ENCODE measurements around the gene CFAP46. TPM values are rescaled to one million over a fixed set of nuclear protein-coding genes. Genes with fewer than 3 reads are reported as not detected.

The CFAP46 gene
- total RNA-seq, 1 donor from 2014 or later = 1.3 TPM

DNA sequence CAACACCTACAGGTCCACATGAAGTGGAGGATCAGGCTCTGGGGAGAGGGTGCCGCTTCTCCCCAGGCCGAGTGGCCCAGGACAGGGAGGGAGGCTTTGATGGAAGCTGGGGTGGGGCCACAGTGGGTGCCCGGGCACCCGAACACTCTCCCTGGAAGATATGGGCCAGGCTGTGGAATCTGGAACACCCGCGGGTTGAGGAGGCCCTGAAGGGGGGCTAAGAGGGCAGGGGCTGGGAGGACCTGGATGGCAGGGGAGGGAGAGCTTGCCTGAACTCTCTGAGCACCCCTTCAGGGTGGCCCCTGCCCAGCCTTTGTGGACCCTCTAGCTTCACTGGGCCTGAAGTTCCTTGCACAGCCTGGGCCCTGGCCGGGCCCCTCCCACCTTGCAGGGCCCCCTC, 151.9 kb downstream of the CFAP46 start:
- Mint-ChIP-seq H3K4me3 (ENCODE audit: unreplicated experiment) (no peak overlapping the region), H3K9me3 (ENCODE audit: unreplicated experiment) (no peaks in the 10 kb centered on the region), H3K36me3 (ENCODE audit: low read depth, unreplicated experiment) (no peaks in the 10 kb centered on the region), H3K27ac (ENCODE audit: unreplicated experiment) (no peak overlapping the region), H3K27me3 (ENCODE audit: low read depth, unreplicated experiment) (peaks cover 18% of the 10 kb centered on the region), H3K4me1 (ENCODE audit: low read depth, unreplicated experiment) (no peaks in the 10 kb centered on the region)
- H2AFZ ChIP-seq (ENCODE audit: low read depth, low read length) = no peak overlapping the region
- no peak overlapping the region for H3K27ac ChIP-seq (ENCODE audit: low read depth, low read length)
- H3K79me2 ChIP-seq (ENCODE audit: insufficient read depth, low read length) = no peaks in the 10 kb centered on the region
- peaks cover 3% of the 10 kb centered on the region for H4K20me1 ChIP-seq (ENCODE audit: insufficient read depth, low read length)
- DNase-seq (ENCODE audit: low read depth) (no peak), FAIRE-seq (no peak)
- no peak overlapping the region for H3K4me2 ChIP-seq (ENCODE audit: low read length)
- no peak overlapping the region for H3K9ac ChIP-seq (ENCODE audit: low read length)
- H3K27me3 ChIP-seq (ENCODE audit: insufficient read depth, low read length) = peaks cover 22% of the 10 kb centered on the region
- H3K36me3 ChIP-seq (ENCODE audit: insufficient read depth, low read length) = no peaks in the 10 kb centered on the region
- peaks cover 3% of the 10 kb centered on the region for H3K4me1 ChIP-seq (ENCODE audit: insufficient read depth, low read length)
- TF ChIP-seq EZH2 (IDR thresholded peaks at IDR 0.05; ENCODE audit: insufficient read depth, low read length) = no peak
- TF ChIP-seq, protein P1, sequence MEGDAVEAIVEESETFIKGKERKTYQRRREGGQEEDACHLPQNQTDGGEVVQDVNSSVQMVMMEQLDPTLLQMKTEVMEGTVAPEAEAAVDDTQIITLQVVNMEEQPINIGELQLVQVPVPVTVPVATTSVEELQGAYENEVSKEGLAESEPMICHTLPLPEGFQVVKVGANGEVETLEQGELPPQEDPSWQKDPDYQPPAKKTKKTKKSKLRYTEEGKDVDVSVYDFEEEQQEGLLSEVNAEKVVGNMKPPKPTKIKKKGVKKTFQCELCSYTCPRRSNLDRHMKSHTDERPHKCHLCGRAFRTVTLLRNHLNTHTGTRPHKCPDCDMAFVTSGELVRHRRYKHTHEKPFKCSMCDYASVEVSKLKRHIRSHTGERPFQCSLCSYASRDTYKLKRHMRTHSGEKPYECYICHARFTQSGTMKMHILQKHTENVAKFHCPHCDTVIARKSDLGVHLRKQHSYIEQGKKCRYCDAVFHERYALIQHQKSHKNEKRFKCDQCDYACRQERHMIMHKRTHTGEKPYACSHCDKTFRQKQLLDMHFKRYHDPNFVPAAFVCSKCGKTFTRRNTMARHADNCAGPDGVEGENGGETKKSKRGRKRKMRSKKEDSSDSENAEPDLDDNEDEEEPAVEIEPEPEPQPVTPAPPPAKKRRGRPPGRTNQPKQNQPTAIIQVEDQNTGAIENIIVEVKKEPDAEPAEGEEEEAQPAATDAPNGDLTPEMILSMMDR (IDR thresholded peaks at IDR 0.05; ENCODE audit: insufficient read depth, low read depth, low read length) = no peak
- no peak overlapping the region for H3K4me3 ChIP-seq (ENCODE audit: insufficient read depth, low read depth, low read length)
- no peaks in the 10 kb centered on the region for H3K9me3 ChIP-seq (ENCODE audit: insufficient read depth, low read depth, low read length)

DNA sequence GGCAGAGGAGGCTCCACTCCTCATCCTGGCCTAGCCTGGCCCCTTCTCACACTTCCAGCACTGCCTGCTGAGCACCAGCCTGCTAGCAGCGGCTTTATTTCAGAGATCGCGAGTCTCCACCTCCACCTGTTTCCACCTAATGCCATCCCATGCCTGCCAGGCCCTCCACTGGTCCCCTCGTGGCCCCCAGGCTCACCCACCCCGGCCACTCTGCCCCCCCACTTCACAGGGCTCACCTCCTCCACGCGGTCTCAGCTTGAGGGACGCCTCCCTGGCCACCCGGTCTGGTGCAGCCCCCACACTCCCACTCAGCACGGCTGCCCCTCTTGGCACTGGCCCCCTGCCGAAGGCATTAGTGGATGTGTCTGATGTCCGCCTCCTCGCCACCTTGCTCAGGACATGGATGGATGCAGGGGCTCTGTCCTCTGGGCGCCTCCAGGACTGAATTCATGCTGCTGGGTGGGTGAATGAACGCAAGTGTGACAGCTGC, 152.7 kb downstream of the CFAP46 start:
- H3K36me3 Mint-ChIP-seq (ENCODE audit: low read depth, unreplicated experiment) = no peaks in the 10 kb centered on the region
- H3K36me3 ChIP-seq (ENCODE audit: insufficient read depth, low read length) = no peaks in the 10 kb centered on the region
- H3K27ac Mint-ChIP-seq (ENCODE audit: unreplicated experiment) = no peak overlapping the region
- no peak overlapping the region for H3K4me3 ChIP-seq (ENCODE audit: insufficient read depth, low read depth, low read length)
- DNase-seq (ENCODE audit: low read depth) = no peak
- no peak overlapping the region for H2AFZ ChIP-seq (ENCODE audit: low read depth, low read length)
- no peaks in the 10 kb centered on the region for H3K9me3 Mint-ChIP-seq (ENCODE audit: unreplicated experiment)
- H4K20me1 ChIP-seq (ENCODE audit: insufficient read depth, low read length) = peaks cover 3% of the 10 kb centered on the region
- H3K4me1 Mint-ChIP-seq (ENCODE audit: low read depth, unreplicated experiment) = no peaks in the 10 kb centered on the region
- H3K4me3 Mint-ChIP-seq (ENCODE audit: unreplicated experiment) = no peak overlapping the region
- H3K27me3 ChIP-seq (ENCODE audit: insufficient read depth, low read length) = peaks cover 24% of the 10 kb centered on the region
- TF ChIP-seq EZH2 (IDR thresholded peaks at IDR 0.05; ENCODE audit: insufficient read depth, low read length) = no peak
- TF ChIP-seq, protein P1 (IDR thresholded peaks at IDR 0.05; ENCODE audit: insufficient read depth, low read depth, low read length) = no peak
- H3K4me2 ChIP-seq (ENCODE audit: low read length) = no peak overlapping the region
- H3K27me3 Mint-ChIP-seq (ENCODE audit: low read depth, unreplicated experiment) = peaks cover 18% of the 10 kb centered on the region
- no peaks in the 10 kb centered on the region for H3K79me2 ChIP-seq (ENCODE audit: insufficient read depth, low read length)
- no peak overlapping the region for H3K27ac ChIP-seq (ENCODE audit: low read depth, low read length)
- FAIRE-seq = no peak
- H3K9ac ChIP-seq (ENCODE audit: low read length) = no peak overlapping the region
- H3K9me3 ChIP-seq (ENCODE audit: insufficient read depth, low read depth, low read length) = no peaks in the 10 kb centered on the region
- H3K4me1 ChIP-seq (ENCODE audit: insufficient read depth, low read length) = peaks cover 3% of the 10 kb centered on the region

DNA sequence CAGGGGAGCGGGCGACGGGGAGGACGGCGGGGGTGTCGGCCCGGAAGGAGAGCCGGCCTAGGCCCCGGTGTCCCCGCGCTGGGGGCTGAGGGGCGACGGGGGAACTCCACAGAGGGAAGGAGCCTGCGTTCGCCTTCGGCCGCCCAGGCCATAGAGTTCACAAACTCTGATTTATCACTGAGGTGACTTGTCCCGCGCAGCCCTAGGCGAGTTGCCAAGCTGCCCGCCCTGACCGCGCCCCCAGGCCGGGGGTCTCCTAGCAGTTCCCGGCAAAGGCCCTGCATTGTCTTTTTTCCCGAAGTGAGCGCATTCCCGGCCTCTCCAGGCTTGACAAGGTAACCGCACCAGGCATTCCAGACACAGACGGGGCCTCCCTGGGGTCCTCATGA, 153.5 kb downstream of the CFAP46 start:
- no peak overlapping the region for H3K4me3 Mint-ChIP-seq (ENCODE audit: unreplicated experiment)
- H3K27ac Mint-ChIP-seq (ENCODE audit: unreplicated experiment) = no peak overlapping the region
- H3K4me1 Mint-ChIP-seq (ENCODE audit: low read depth, unreplicated experiment) = no peaks in the 10 kb centered on the region
- peaks cover 2% of the 10 kb centered on the region for H3K9me3 Mint-ChIP-seq (ENCODE audit: unreplicated experiment)
- Histone ChIP-seq H3K79me2 (ENCODE audit: insufficient read depth, low read length) (no peaks in the 10 kb centered on the region), H3K27me3 (ENCODE audit: insufficient read depth, low read length) (peaks cover 33% of the 10 kb centered on the region), H3K4me2 (ENCODE audit: low read length) (no peak overlapping the region), H3K4me1 (ENCODE audit: insufficient read depth, low read length) (peaks cover 5% of the 10 kb centered on the region), H3K9ac (ENCODE audit: low read length) (no peak overlapping the region), H3K36me3 (ENCODE audit: insufficient read depth, low read length) (no peaks in the 10 kb centered on the region), H3K27ac (ENCODE audit: low read depth, low read length) (no peak overlapping the region), H3K4me3 (ENCODE audit: insufficient read depth, low read depth, low read length) (no peak overlapping the region), H2AFZ (ENCODE audit: low read depth, low read length) (no peak overlapping the region), H3K9me3 (ENCODE audit: insufficient read depth, low read depth, low read length) (no peaks in the 10 kb centered on the region), H4K20me1 (ENCODE audit: insufficient read depth, low read length) (peaks cover 8% of the 10 kb centered on the region)
- peaks cover 21% of the 10 kb centered on the region for H3K27me3 Mint-ChIP-seq (ENCODE audit: low read depth, unreplicated experiment)
- FAIRE-seq (no peak), DNase-seq (ENCODE audit: low read depth) (no peak)
- no peaks in the 10 kb centered on the region for H3K36me3 Mint-ChIP-seq (ENCODE audit: low read depth, unreplicated experiment)
- TF ChIP-seq EZH2 (IDR thresholded peaks at IDR 0.05; ENCODE audit: insufficient read depth, low read length) = peak; percentile 54
- TF ChIP-seq, protein P1 (IDR thresholded peaks at IDR 0.05; ENCODE audit: insufficient read depth, low read depth, low read length) = no peak

All from astrocyte (in vitro differentiated cells and primary cell).